HG02852 (cell line): Measurements from ENCODE around the gene MUCL3.
"Not testable (repeated sequence)": the region's sequence is repeated elsewhere in the genome, so short reads cannot be mapped to it uniquely, and the experiment has no call there.

Experiments used
- ATAC-seq: cut with Tn5 transposase; IDR thresholded peaks from one replicate; pipeline ENCODE4 v1.9.1; 2021; ENCODE audit warnings: mild to moderate bottlenecking, moderate library complexity; ENCODE audit not compliant: unreplicated experiment

The MUCL3 gene

DNA sequence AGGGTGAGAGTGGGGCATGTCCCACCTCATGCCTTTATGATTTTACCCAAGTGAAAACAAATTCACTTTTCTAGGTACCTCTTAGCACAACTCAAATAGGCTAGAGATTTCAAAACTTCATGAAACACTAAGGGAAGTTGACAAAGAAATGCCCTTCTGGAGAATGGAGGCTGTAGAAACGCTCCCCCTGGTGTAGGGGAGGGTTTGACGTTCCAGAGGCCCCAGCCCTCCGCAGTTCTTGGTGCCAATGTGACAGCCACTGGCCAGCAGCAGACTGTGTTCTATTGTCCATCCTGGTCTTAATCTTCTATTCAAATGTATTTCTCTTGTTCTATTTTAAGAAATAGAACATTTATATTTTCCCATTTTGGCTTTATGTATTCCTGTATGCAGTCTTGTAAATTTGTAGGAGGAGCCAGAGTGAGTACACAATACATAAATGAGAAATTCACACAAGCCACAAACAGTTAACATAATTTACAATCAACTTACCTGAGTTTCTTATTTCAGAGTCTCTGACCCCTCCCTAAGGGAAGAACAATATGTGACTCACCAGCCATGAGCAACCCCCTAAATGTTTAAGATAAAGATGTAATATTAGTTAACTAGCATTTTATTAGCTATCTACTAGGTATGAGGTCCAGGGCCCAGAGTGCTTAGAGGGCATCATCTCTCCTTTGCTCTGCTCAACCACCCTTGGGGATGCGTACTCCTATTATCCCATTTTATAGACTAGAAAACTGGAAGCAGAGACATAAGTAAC is 33.9 kb downstream of the MUCL3 start:
- no peak for ATAC-seq

DNA sequence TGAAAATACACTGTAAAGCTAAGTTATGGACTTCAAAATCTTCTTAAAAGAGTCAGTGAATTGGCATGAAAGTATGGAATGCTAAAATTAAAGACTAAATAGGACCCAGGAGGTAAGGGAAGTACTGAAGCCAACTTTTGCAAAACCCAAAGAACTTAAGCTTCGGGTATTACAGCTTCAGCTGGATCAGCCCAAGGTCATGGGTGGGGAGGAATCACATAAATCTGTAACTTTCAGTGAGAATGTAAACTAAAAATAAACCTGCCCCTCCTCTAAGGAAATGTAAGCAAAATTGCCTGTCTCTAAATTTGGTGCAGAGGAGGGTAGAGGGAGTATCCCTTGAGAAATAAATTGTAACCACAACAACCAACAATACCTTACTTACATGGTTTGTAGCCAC is 38.4 kb downstream of the MUCL3 start:
- no peak for ATAC-seq

DNA sequence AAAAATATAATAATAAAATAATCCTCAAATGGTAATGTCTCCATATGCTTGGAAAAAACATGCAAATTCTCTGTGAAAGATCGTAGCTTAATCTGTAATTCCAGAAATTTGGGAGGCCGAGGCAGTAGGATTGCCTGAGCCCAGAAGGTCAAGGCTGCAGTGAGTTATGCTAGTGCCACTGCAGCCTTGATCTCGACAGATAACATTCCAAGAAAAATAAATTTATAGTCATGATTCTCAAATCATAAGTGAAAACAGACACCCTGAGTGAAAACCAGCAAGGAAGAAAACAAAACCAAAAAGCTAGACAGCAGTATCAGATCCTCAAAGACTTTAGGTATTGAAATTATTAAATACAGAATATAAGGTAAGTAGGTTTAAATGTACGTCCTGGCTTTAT is 38.9 kb downstream of the MUCL3 start:
- no peak for ATAC-seq

DNA sequence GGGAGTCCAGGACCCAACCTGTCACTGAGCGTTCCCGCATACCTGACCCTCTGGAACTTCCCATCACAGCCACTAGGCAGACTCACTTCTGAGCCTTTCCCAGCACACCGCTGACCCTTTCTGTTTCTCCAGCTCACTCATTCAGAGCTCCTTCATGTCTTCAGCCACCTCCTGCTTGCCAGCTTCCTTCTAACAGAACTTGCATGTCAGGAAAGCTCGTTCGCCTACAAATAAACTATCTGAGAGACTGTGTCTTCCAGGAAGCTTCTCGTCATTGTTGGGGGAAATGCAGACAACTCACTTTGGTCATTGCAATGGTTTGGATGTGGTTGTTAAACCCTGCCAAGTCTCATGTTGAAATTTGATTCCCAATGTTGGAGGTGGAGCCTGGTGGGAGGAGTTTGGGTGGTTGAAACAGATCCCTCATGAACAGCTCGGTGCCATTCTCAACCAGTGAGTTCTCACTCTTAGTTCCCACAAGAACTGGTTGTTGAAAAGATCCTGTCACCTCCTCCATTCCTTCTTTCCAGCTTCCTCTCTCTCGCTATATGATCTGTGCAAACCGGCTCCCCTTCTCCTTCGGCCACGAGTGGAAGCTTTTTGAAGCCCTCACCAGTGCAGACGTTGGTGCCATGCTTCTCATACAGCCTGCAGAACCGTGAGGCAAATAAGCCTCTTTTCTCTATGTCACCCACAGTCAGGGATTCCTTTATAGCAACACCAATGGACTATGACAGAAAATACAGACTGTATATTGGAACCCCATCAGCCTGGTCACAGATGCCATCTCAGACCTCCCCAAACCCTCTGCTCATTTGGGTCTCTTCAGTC is 41.4 kb downstream of the MUCL3 start:
- no peak for ATAC-seq

DNA sequence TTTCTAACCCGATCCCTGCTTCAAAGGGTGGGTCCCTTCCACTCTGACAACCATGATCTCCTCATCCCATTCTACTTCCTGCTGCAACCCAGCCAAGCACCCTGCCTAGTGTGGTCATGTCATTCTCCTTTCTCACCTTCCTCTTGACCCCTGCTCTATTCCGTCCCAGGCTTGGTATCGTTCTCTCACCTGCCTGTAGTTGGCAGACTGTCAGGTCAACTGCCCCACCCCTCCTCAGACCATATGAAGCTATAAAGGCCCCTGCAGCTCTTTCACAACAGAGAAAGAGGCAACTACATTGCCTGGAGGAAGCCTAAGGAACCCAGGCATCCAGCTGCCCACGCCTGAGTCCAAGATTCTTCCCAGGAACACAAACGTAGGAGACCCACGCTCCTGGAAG is 42.7 kb downstream of the MUCL3 start, which contains the start of gene MUC21:
Gene MUC21, plus strand, starts transcription at position 280 of the 400 bp plus-strand sequence. CDS start 241 bp downstream, outside the sequence.
- ATAC-seq = no peak

DNA sequence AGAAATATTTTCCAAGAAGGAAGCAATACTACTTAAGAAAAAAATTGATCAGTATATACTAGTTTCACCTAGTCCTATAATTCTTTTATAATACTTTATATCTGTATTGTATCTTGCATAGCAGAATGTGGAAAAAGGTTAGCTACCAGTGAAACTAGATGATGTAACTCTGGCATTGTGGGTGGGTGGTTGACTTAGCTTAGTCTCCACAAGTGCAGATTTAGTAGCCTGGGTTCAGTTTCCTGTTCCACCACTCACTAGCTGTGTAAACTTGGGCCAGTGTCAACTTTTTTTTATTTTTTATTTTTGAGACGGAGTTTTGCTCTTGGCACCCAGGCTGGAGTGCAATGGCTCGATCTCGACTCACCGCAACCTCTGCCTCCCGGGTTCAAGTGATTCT is 44.7 kb downstream of the MUCL3 start:
- ATAC-seq = no peak

DNA sequence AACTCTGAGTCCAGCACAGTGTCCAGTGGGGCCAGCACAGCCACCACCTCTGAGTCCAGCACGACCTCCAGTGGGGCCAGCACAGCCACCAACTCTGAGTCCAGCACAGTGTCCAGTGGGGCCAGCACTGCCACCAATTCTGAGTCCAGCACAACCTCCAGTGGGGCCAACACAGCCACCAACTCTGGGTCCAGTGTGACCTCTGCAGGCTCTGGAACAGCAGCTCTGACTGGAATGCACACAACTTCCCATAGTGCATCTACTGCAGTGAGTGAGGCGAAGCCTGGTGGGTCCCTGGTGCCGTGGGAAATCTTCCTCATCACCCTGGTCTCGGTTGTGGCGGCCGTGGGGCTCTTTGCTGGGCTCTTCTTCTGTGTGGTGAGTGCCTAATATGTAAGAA is 46.5 kb downstream of the MUCL3 start:
- no peak for ATAC-seq

DNA sequence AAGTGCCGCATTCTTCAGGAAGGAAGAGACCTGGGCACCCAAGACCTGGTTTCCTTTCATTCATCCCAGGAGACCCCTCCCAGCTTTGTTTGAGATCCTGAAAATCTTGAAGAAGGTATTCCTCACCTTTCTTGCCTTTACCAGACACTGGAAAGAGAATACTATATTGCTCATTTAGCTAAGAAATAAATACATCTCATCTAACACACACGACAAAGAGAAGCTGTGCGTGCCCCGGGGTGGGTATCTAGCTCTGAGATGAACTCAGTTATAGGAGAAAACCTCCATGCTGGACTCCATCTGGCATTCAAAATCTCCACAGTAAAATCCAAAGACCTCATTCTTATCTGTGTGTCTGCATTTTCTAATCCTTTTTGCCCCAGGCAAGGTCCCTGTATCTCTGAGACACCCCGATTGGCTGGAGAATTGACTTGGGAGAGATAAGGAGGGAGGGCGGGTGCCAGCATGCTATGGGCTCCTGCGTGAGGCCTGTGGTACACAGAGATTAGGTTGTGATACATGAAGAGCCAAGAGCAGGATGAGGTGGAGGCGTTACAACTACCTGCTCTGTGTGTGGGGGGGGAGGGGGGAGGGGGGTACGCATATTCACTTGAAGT is 47.5 kb downstream of the MUCL3 start:
- no peak for ATAC-seq

DNA sequence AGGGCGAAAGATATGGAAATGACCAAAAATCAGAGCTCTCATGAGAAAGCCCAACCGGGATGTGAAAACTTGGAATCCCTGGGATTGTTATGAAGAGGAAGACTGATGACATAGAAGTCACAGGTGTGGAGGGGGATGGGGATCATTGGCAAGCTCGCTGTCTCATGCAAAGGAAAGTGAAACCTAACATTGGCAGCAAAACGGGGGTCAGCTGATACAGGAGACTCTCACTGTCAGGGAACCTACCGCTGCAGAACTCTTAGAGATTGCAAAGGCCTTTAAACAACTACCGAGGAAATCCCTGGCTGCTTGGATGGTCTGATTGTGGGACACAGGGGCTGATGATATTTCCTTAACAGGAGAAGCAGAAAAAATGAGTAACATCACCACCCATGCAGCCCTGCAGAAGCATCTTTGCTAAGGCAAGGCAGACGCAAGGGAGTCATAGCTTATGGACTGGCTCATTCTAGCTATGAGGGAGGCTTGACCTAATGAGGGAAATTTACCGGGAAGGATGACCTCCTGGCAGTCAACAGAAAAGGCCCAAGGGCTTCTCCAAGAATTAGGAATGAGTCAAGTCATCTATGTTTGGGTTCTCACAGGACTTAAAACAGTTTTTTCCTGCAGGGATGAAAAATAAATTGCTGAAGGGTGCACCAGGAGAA is 49.8 kb downstream of the MUCL3 start:
- no peak for ATAC-seq

DNA sequence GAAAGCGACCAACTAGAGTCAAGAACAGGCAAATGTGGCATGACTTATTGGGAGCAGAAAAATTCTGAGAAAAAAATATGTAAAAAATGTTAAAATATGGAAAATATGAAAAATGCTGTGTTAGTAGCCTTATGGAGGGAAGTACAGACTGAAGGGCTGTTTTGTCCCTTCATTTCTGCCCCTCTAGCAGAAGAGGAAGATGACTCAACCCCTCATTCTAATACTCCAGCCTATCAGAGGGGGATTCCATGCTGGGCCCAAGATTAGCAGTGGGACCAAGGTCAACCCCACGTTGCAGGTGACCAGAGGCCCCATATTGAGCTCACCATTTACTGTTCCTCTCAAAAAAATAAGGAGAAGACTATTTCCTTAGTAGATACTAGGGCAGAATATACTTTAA is 51.1 kb downstream of the MUCL3 start:
- ATAC-seq = no peak

DNA sequence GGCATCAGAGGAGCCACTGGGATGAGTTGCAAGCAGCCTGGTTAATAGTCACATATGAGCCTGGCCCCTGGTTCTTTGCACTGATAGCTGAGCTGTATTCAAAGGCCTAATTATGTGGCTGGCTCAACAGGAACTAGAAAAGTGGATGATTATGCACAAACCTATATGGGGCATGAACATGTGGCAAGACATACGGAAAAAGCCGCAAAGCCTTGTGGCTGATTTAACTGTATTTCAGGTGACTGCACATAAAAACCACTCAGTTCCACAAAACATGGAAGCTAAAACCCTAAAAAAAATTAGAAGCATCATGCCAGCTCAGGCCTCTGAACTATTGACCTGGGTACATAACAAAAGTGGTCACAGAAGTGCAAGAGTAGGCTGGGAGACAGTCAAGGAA is 56.5 kb downstream of the MUCL3 start:
- no peak for ATAC-seq

DNA sequence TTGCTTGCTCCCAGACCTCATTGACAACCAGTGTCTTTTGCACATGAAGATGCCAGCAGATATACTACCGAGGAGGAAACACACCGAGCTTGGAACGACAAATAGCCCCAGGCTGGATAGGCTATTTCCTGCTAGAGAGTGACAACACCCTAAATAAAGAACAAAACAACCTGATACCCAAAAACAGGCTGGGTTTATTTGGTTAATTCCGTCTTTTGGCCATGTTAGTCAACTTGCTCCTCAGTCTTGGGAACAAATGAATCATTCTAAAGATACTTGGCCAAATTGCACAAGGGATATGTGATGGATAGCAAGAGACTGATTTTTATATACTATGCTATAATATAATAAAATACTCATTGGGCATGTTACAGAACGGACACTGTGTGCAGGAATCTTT is 58.0 kb downstream of the MUCL3 start:
- no peak for ATAC-seq

DNA sequence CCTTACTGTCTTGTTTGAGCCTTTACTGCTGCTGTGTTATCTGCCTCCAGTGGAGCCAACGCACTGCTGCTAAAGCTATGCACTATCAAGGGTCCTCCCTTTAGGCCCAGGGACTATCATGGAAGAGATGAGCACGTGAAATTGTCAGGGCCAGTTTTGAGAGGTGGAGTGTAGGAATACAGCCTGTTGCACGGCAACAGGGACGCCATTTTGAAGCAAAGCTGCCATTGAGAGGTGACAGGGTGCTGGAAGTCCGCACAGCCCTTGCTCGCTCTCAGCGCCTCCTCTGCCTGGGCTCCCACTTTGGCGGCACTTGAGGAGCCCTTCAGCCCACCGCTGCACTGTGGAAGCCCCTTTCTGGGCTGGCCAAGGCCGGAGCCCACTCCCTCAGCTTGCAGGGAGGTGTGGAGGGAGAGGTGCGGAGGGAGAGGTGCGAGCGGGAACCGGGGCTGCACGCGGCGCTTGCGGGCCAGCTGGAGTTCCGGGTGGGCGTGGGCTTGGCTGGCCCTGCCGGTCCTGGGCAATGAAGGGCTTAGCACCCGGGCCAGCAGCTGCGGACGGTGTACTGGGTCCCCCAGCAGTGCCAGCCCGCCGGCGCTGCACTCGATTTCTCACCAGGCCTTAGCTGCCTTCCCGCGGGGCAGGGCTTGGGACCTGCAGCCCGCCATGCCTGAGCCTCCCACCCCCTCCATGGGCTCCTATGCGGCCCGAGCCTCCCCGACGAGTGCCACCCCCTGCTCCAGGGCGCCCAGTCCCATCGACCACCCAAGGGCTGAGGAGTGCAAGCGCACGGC is 59.5 kb downstream of the MUCL3 start:
- not testable (repeated sequence) for ATAC-seq

DNA sequence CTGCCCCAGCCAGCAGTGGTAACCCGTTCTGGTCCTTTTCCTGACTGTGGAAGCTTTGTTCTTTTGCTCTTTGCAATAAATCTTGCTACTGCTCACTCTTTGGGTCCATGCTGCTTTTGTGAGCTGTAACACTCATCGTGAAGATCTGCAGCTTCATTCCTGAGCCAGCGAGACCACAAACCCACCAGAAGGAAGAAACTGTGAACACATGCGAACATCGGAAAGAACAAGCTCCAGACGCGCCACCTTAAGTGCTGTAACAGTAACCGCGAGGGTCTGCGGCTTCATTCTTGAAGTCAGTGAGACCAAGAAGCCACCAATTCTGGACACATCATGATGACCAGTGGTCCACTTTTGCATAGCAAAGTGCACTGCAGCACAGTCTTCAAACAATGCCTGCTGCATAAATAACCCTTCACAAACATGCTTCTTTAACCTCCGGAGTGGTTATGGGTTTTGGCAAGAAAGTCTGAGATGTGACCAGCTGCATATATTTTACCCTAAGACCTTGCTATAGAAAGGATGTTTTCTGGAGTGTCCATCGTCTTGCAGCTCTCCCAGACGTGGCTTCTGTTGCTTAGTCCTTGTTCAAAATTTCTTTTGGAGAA is 60.6 kb downstream of the MUCL3 start:
- ATAC-seq = no peak

DNA sequence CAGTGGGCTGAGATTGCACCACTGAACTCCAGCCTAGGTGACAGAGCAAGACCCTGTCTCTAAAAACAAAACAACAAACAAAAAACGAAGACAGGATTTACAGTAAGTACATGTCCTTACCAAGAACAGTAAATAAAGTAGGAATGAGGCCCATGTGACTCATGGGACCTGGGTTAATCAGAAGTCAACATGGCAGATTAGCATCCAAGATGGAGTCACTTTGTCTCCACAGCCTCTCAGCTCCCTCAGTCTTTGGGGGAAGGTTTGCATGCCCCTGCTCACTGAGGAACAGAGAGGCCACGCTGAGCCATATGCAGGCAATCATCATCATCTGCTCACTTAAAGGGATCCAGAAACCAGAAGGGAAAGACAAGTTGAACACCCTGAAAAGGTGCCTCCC is 61.7 kb downstream of the MUCL3 start:
- no peak for ATAC-seq
